HEK293 (cell line): Measurements from ENCODE around the gene PTPRN2.
A peak's percentile ranks its signal among the peaks of the same experiment; 100 is the strongest.

Experiments used
- CTCF ChIA-PET: fragments of 350-600 bp; formaldehyde crosslinking; extraction: SDS; loops from one replicate; lab custom pipeline; 2021; ENCODE audit warnings: antibody characterized with exemption; lab: Yijun Ruan, JAX
- POLR2A ChIA-PET: fragments of 300-600 bp; formaldehyde crosslinking; extraction: SDS; loops from one replicate; lab custom pipeline; 2020; ENCODE audit warnings: antibody characterized with exemption, inconsistent platforms; lab: Yijun Ruan, JAX
- H3K27ac ChIP-seq: fragments of 200-500 bp; sonication (Bioruptor generic); 2 replicates; pipeline ENCODE4 v1.5.1; 2014; ENCODE audit warnings: low read depth, low read length, control low read depth, inconsistent platforms; ENCODE audit errors: extremely low read depth
- H3K36me3 ChIP-seq, 2 experiments: fragments of 200-500 bp in 1 of 2; sonication (Bioruptor generic) in 1 of 2; 1 replicate in 1 of 2; 2 replicates in 1 of 2; pipeline ENCODE4 v1.5.1; 2014 to 2017; ENCODE audit warnings: inconsistent platforms in 2 of 2, low read length in 2 of 2; ENCODE audit not compliant: control insufficient read depth in 2 of 2, insufficient read depth in 1 of 2
- H3K4me1 ChIP-seq: fragments of 200-500 bp; sonication (Bioruptor generic); 2 replicates; pipeline ENCODE4 v1.5.1; 2014; ENCODE audit warnings: mild to moderate bottlenecking, low read length, inconsistent platforms; ENCODE audit not compliant: control insufficient read depth, insufficient read depth
- H3K4me3 ChIP-seq: 2 replicates; pipeline ENCODE4 v1.5.1; 2011; ENCODE audit warnings: low read depth, mild to moderate bottlenecking, control low read depth, low read length, moderate library complexity
- H3K9me3 ChIP-seq: fragments of 200-500 bp; sonication (Bioruptor generic); 2 replicates; pipeline ENCODE4 v1.5.1; 2014; ENCODE audit warnings: low read depth, low read length, inconsistent platforms; ENCODE audit not compliant: control insufficient read depth, insufficient read depth
- GLIS1 ChIP-seq: fragments of 450-650 bp; formaldehyde crosslinking; IDR thresholded peaks from 2 replicates; pipeline ENCODE4 v1.5.1; 2016; ENCODE audit warnings: missing biosample characterization, missing genetic modification characterization
- PBX3 ChIP-seq: sonication (generic); formaldehyde crosslinking; IDR thresholded peaks from 2 replicates; pipeline ENCODE4 v1.8.1; 2022; ENCODE audit warnings: mild to moderate bottlenecking, moderate library complexity, missing genetic modification reagents
- RBAK ChIP-seq: fragments of 450-650 bp; formaldehyde crosslinking; IDR thresholded peaks from 2 replicates; pipeline ENCODE4 v1.5.1; 2016; ENCODE audit warnings: missing biosample characterization, missing genetic modification characterization
- SP3 ChIP-seq: fragments of 450-650 bp; formaldehyde crosslinking; IDR thresholded peaks from 2 replicates; pipeline ENCODE4 v1.5.1; 2016; ENCODE audit warnings: missing biosample characterization, missing genetic modification characterization
- TRIM28 ChIP-seq: IDR thresholded peaks from 2 replicates; pipeline ENCODE4 v1.6.1; 2011; ENCODE audit warnings: low read length, control low read depth, borderline replicate concordance
- ZBTB48 ChIP-seq: fragments of 450-650 bp; formaldehyde crosslinking; IDR thresholded peaks from 2 replicates; pipeline ENCODE4 v1.5.1; 2016; ENCODE audit warnings: missing biosample characterization, missing genetic modification characterization
- ZBTB49 ChIP-seq: fragments of 450-650 bp; formaldehyde crosslinking; IDR thresholded peaks from 2 replicates; pipeline ENCODE4 v1.5.1; 2016; ENCODE audit warnings: missing biosample characterization, missing genetic modification characterization, low read depth
- ZBTB8A ChIP-seq: fragments of 450-650 bp; formaldehyde crosslinking; IDR thresholded peaks from 2 replicates; pipeline ENCODE4 v1.5.1; 2016; ENCODE audit warnings: missing biosample characterization, missing genetic modification characterization
- ZIC2 ChIP-seq: fragments of 450-650 bp; formaldehyde crosslinking; IDR thresholded peaks from 2 replicates; pipeline ENCODE4 v1.5.1; 2016; ENCODE audit warnings: missing biosample characterization, missing genetic modification characterization
- ZNF157 ChIP-seq: fragments of 450-650 bp; formaldehyde crosslinking; IDR thresholded peaks from 2 replicates; pipeline ENCODE4 v1.5.1; 2016; ENCODE audit warnings: missing biosample characterization, missing genetic modification characterization
- ZNF169 ChIP-seq: fragments of 450-650 bp; formaldehyde crosslinking; IDR thresholded peaks from 2 replicates; pipeline ENCODE4 v1.5.1; 2016; ENCODE audit warnings: missing biosample characterization, missing genetic modification characterization
- ZNF174 ChIP-seq: fragments of 450-650 bp; formaldehyde crosslinking; IDR thresholded peaks from 2 replicates; pipeline ENCODE4 v1.5.0; 2017; ENCODE audit warnings: missing biosample characterization, mild to moderate bottlenecking, missing genetic modification characterization
- ZNF184 ChIP-seq: fragments of 450-650 bp; IDR thresholded peaks from 2 replicates; pipeline ENCODE4 v1.5.1; 2018; ENCODE audit warnings: missing biosample characterization, mild to moderate bottlenecking, missing genetic modification characterization
- ZNF2 ChIP-seq: fragments of 450-650 bp; formaldehyde crosslinking; IDR thresholded peaks from 2 replicates; pipeline ENCODE4 v1.5.1; 2016; ENCODE audit warnings: missing biosample characterization, missing genetic modification characterization
- ZNF266 ChIP-seq: fragments of 450-650 bp; formaldehyde crosslinking; IDR thresholded peaks from 2 replicates; pipeline ENCODE4 v1.5.1; 2016; ENCODE audit warnings: missing biosample characterization, missing genetic modification characterization, low read depth
- ZNF350 ChIP-seq: fragments of 450-650 bp; formaldehyde crosslinking; IDR thresholded peaks from 2 replicates; pipeline ENCODE4 v1.5.0; 2017; ENCODE audit warnings: missing biosample characterization, mild to moderate bottlenecking, missing genetic modification characterization
- ZNF398 ChIP-seq: fragments of 450-650 bp; formaldehyde crosslinking; IDR thresholded peaks from 2 replicates; pipeline ENCODE4 v1.5.1; 2017; ENCODE audit warnings: missing biosample characterization, missing genetic modification characterization
- ZNF426 ChIP-seq: fragments of 450-650 bp; formaldehyde crosslinking; IDR thresholded peaks from 2 replicates; pipeline ENCODE4 v1.5.1; 2017; ENCODE audit warnings: missing biosample characterization, missing genetic modification characterization, mild to moderate bottlenecking, inconsistent platforms, moderate library complexity
- ZNF473 ChIP-seq: fragments of 450-650 bp; formaldehyde crosslinking; IDR thresholded peaks from 2 replicates; pipeline ENCODE4 v1.5.1; 2017; ENCODE audit warnings: missing biosample characterization, missing genetic modification characterization
- ZNF654 ChIP-seq: fragments of 450-650 bp; formaldehyde crosslinking; IDR thresholded peaks from 2 replicates; pipeline ENCODE4 v1.5.1; 2016; ENCODE audit warnings: low read depth, missing biosample characterization, missing genetic modification characterization
- ZNF670 ChIP-seq: fragments of 450-650 bp; formaldehyde crosslinking; IDR thresholded peaks from 2 replicates; pipeline ENCODE4 v1.5.1; 2016; ENCODE audit warnings: missing biosample characterization, missing genetic modification characterization, low read depth

The PTPRN2 gene

GRCh38 chr7:157662981-157663716, 924.5 kb downstream of the PTPRN2 start:
- TF ChIP-seq ZNF654 (tag by site-specific recombination) = no peak
- TF ChIP-seq ZNF174 (tag by site-specific recombination) = no peak
- peak; percentile 35; the same call in 1 of the 2 replicates for TF ChIP-seq GLIS1
- TF ChIP-seq ZBTB48 (tag by site-specific recombination) = peak; percentile 34; the same call in 1 of the 2 replicates
- no peak for TF ChIP-seq ZNF473 (tag by site-specific recombination)
- peak; percentile 53; the same call in 1 of the 2 replicates for TF ChIP-seq ZIC2
- 0 out of 2 replicates have a peak, but pooled peaks have one; percentile 22 for TF ChIP-seq ZBTB8A (tag by site-specific recombination)
- TF ChIP-seq, all 188 proteins: peak for 4
- Histone ChIP-seq H3K27ac (no peak overlapping the region), H3K4me1 (no peaks in the 10 kb centered on the region), H3K9me3 (no peaks in the 10 kb centered on the region), H3K36me3 (no peaks in the 10 kb centered on the region), H3K4me3 (no peak overlapping the region)
- CTCF ChIA-PET = interaction anchor here (0.7 kb wide), 1 partner anchor 908 kb away, joined by 4 read pairs; no protein-coding TSS in a partner anchor
- POLR2A ChIA-PET = no interaction called here

- no peak overlapping the region for H3K4me3 ChIP-seq
- TF ChIP-seq ZNF654 (tag by site-specific recombination) (no peak), ZNF2 (tag by site-specific recombination) (no peak), ZNF184 (tag by site-specific recombination) (no peak), ZNF157 (no peak), ZNF266 (tag by site-specific recombination) (no peak), SP3 (tag by site-specific recombination) (no peak), ZNF350 (tag by site-specific recombination) (no peak), ZNF174 (tag by site-specific recombination) (no peak), ZNF169 (tag by site-specific recombination) (no peak), ZBTB49 (no peak), PBX3 (CRISPR knock-in tag) (no peak), ZNF398 (tag by site-specific recombination) (no peak), TRIM28 (no peak), ZNF426 (tag by site-specific recombination) (no peak), ZNF670 (tag by site-specific recombination) (no peak), RBAK (tag by site-specific recombination) (no peak)
- TF ChIP-seq, all 188 proteins: peak for 0
- Histone ChIP-seq H3K9me3 (no peaks in the 10 kb centered on the region), H3K27ac (no peak overlapping the region), H3K4me1 (no peaks in the 10 kb centered on the region), H3K36me3 (no peaks in the 10 kb centered on the region)
- POLR2A ChIA-PET = no interaction called here
- CTCF ChIA-PET = interaction anchor here (0.7 kb wide), 1 partner anchor 907 kb away, joined by 4 read pairs; no protein-coding TSS in a partner anchor
Measured at GRCh38 chr7:157662110-157662791, 925.4 kb downstream of the PTPRN2 start.
